GM06990 (cell line): ENCODE results near the gene CPA4.

ENCODE experiments used
- DNase-seq: peaks from one replicate; pipeline ENCODE4 v3.0.0-alpha.2; 2011; ENCODE audit not compliant: insufficient read length; ENCODE audit errors: extremely low read depth
- H3K27me3 ChIP-seq: replicated peaks from 2 replicates; pipeline ENCODE4 v1.6.0; 2011; ENCODE audit warnings: low read length; ENCODE audit not compliant: control insufficient read depth, insufficient read depth
- H3K36me3 ChIP-seq: 2 replicates; pipeline ENCODE4 v1.5.1; 2011; ENCODE audit warnings: low read length; ENCODE audit not compliant: control insufficient read depth, insufficient read depth
- H3K4me3 ChIP-seq: replicated peaks from 2 replicates; pipeline ENCODE4 v1.5.1; 2011; ENCODE audit warnings: low read depth, mild to moderate bottlenecking, control low read depth, low read length
- TF ChIP-seq, protein P1 (sequence below): IDR thresholded peaks from 2 replicates; pipeline ENCODE4 v1.5.1; 2011; ENCODE audit warnings: low read length, control low read depth, mild to moderate bottlenecking, inconsistent platforms; ENCODE audit not compliant: insufficient read depth, poor library complexity, severe bottlenecking

Gene CPA4

DNA sequence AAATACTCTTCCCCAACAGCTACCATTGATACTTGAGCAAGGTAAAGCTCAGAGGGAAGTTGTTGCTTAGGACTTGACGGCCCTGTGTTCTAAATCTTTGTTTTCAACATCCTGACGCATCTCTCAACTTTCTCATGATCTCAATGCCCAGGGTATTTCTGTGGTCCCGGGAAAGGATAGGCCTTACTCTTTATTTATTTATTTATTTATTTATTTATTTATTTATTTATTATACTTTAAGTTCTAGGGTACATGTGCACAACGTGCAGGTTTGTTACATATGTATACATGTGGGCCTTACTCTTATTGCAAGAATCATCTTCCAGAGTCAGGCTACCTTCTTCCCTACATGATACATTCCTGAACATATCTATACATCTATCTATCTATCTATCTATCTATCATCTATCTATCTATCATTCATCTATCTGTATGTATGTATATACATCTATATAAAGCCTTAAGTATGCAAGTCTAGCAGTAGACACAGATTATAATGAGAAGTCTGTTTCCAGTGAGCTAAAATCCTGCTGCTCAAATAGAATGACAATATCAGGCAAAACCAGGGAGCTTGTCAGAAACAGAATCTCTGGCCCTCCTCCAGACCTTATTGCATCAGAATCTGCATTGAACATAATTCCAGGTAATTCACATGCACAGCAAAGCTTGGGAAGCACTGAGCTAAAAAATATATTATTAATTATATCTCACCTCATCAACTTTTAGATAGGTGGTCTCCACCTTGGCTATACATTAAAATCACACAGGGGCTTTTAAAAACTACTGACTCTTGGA, 39.5 kb downstream of the CPA4 start:
- Histone ChIP-seq H3K4me3 (no peak overlapping the region), H3K27me3 (no peaks in the 10 kb centered on the region), H3K36me3 (no peaks in the 10 kb centered on the region)
- TF ChIP-seq, protein P1, sequence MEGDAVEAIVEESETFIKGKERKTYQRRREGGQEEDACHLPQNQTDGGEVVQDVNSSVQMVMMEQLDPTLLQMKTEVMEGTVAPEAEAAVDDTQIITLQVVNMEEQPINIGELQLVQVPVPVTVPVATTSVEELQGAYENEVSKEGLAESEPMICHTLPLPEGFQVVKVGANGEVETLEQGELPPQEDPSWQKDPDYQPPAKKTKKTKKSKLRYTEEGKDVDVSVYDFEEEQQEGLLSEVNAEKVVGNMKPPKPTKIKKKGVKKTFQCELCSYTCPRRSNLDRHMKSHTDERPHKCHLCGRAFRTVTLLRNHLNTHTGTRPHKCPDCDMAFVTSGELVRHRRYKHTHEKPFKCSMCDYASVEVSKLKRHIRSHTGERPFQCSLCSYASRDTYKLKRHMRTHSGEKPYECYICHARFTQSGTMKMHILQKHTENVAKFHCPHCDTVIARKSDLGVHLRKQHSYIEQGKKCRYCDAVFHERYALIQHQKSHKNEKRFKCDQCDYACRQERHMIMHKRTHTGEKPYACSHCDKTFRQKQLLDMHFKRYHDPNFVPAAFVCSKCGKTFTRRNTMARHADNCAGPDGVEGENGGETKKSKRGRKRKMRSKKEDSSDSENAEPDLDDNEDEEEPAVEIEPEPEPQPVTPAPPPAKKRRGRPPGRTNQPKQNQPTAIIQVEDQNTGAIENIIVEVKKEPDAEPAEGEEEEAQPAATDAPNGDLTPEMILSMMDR = no peak
- DNase-seq = no peak

DNA sequence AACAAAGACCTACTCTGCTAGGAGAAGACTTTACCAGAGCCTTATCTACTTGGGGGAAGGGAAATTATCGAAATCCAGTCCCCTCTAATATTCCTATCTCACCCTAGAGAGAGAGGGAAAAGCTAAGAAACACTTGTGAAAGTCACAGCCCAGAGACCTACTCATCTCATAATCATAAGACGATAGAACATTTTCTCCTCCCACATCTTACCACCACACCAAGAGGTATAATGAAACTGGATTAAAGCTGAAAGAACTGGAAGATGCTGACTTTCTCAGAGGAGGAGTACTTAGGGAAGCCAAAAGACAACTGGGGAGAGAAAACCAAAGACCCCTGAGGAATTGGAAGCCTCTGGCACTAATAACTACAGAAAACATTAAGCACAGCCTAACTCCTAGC, 40.9 kb downstream of the CPA4 start:
- no peaks in the 10 kb centered on the region for H3K27me3 ChIP-seq
- no peak for DNase-seq
- TF ChIP-seq, protein P1 = no peak
- no peaks in the 10 kb centered on the region for H3K36me3 ChIP-seq
- H3K4me3 ChIP-seq = no peak overlapping the region

DNA sequence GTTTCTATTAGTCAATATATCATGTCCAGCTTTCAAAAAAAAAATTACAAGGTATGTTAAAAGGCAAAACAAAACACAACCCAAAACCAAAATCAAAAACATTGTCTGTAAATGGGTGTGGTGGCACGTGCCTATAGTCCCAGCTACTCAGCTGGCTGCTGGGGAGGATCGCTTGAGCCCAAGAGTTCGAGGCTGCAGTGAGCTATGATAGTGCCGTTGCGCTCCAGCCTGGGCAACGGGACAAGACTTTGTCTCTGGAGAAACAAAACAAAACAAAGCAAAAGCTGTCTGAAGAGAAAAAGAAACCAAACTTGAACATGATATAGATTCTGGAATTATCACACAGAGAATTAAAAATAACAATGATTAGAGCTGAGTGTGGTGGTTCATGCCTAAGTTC, 41.3 kb downstream of the CPA4 start:
- no peak for DNase-seq
- H3K27me3 ChIP-seq = no peaks in the 10 kb centered on the region
- TF ChIP-seq, protein P1 = no peak
- no peak overlapping the region for H3K4me3 ChIP-seq
- H3K36me3 ChIP-seq = no peaks in the 10 kb centered on the region

DNA sequence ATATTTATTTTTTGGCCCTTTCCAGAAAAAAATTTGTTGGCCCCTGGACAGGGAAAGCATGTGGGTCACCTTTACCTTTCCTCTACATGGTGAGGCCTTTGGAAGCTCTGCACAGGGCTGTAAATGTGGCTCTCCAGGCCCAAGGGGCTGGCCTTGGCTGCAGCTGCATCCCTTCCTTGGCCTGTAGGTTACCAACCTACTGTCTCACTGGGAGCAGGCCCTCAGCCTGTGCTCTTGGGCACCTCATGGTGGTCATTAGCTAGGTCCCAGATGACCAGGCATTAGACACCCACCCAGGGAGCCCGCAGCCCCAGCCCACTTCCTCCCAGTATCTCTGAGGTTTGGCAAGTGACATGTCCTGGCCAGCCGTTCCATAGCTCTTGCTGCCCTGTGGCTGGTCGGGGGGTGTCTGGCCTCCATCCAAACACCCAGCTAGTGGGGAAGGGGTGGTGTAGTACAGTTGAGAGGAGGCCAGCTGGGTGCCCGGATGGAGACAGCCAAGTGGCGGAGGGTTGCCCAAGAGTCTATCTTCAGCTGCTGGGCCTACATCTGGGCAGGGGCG, 44.5 kb downstream of the CPA4 start:
- Histone ChIP-seq H3K36me3 (no peaks in the 10 kb centered on the region), H3K27me3 (no peaks in the 10 kb centered on the region), H3K4me3 (no peak overlapping the region)
- no peak for DNase-seq
- TF ChIP-seq, protein P1 = no peak

DNA sequence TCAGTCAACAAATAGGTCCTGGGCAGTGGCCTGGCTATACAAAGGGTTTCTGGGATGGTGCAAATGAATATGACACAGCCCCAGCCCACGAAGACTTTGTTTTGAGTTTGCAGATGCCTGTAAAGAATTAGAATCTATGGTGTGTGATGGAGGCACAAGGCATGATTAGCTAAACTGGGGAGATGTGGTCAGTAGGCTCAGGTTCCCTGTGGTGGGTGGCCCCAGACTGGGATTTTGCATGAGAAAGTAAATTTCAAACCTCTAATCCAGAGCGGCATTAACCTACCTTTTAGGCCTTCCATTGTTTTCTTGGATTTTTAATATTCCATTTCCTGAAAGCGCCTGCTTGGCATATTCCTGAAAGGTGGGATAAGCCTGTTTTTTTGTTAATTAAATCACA, 45.3 kb downstream of the CPA4 start:
- no peak overlapping the region for H3K4me3 ChIP-seq

More for the DNA sequence above, 45.3 kb downstream of the CPA4 start:
- H3K36me3 ChIP-seq = no peaks in the 10 kb centered on the region
- TF ChIP-seq, protein P1 = no peak
- DNase-seq = no peak
- H3K27me3 ChIP-seq = no peaks in the 10 kb centered on the region
